SK-N-SH treated with all-trans-retinoic acid at 6 μM for 48 hours (cell line): ENCODE results near the gene NME7.

Experiments used
- ATAC-seq: fragments of 200-7000 bp; cut with Tn5 transposase; 3 replicates; pipeline ENCODE4 v1.9.1; 2020; ENCODE audit warnings: mild to moderate bottlenecking, moderate library complexity
- ARNTL ChIP-seq: fragments of 450-650 bp; formaldehyde crosslinking; IDR thresholded peaks from 2 replicates; pipeline ENCODE4 v1.5.0; 2020; ENCODE audit warnings: low read depth, mild to moderate bottlenecking, moderate library complexity, borderline replicate concordance
- BACH2 ChIP-seq: fragments of 250-450 bp; sonication (Bioruptor Pico); IDR thresholded peaks from 2 replicates; pipeline ENCODE4 v1.9.0; 2021; ENCODE audit warnings: mild to moderate bottlenecking, borderline replicate concordance
- ESRRG ChIP-seq: fragments of 250-450 bp; sonication (Bioruptor Pico); IDR thresholded peaks from 2 replicates; pipeline ENCODE4 v1.6.1; 2021; ENCODE audit warnings: mild to moderate bottlenecking
- GLIS3 ChIP-seq: fragments of 250-450 bp; sonication (Bioruptor Pico); IDR thresholded peaks from 2 replicates; pipeline ENCODE4 v1.5.0; 2020; ENCODE audit warnings: mild to moderate bottlenecking, moderate library complexity
- ISL1 ChIP-seq: fragments of 250-450 bp; sonication (Bioruptor Pico); IDR thresholded peaks from 2 replicates; pipeline ENCODE4 v2.1.2; 2022; ENCODE audit warnings: mild to moderate bottlenecking, moderate library complexity
- OSR1 ChIP-seq: fragments of 250-450 bp; sonication (Bioruptor Pico); IDR thresholded peaks from 2 replicates; pipeline ENCODE4 v1.8.0; 2022; ENCODE audit warnings: moderate library complexity, mild to moderate bottlenecking, inconsistent platforms
- RARB ChIP-seq: fragments of 250-450 bp; sonication (Bioruptor Pico); IDR thresholded peaks from 2 replicates; pipeline ENCODE4 v1.8.0; 2021; ENCODE audit warnings: mild to moderate bottlenecking, moderate library complexity
- SNAI2 ChIP-seq: fragments of 250-450 bp; sonication (Bioruptor Pico); IDR thresholded peaks from 2 replicates; pipeline ENCODE4 v1.5.0; 2020; ENCODE audit warnings: mild to moderate bottlenecking, moderate library complexity
- TCF4 ChIP-seq: fragments of 250-450 bp; sonication (Bioruptor Pico); IDR thresholded peaks from 2 replicates; pipeline ENCODE4 v1.8.0; 2021; ENCODE audit warnings: mild to moderate bottlenecking, moderate library complexity, borderline replicate concordance
- TOX ChIP-seq: fragments of 250-450 bp; sonication (Bioruptor Pico); IDR thresholded peaks from 2 replicates; pipeline ENCODE4 v1.8.0; 2021; ENCODE audit warnings: mild to moderate bottlenecking, moderate library complexity, borderline replicate concordance
- ZC3H10 ChIP-seq: fragments of 250-450 bp; sonication (Bioruptor Pico); IDR thresholded peaks from 2 replicates; pipeline ENCODE4 v1.5.1; 2021; ENCODE audit warnings: mild to moderate bottlenecking, moderate library complexity
- ZFP3 ChIP-seq: fragments of 250-450 bp; sonication (Bioruptor Pico); IDR thresholded peaks from 2 replicates; pipeline ENCODE4 v1.5.0; 2020; ENCODE audit warnings: mild to moderate bottlenecking, moderate library complexity
- ZFP30 ChIP-seq: fragments of 450-650 bp; formaldehyde crosslinking; IDR thresholded peaks from 2 replicates; pipeline ENCODE4 v1.5.0; 2022; ENCODE audit warnings: mild to moderate bottlenecking, moderate library complexity
- ZNF565 ChIP-seq: fragments of 450-650 bp; formaldehyde crosslinking; conservative IDR thresholded peaks from 2 replicates; pipeline ENCODE4 v1.5.0; 2020; ENCODE audit warnings: low read depth, mild to moderate bottlenecking, moderate library complexity
- ZNF8 ChIP-seq: fragments of 450-650 bp; formaldehyde crosslinking; IDR thresholded peaks from 2 replicates; pipeline ENCODE4 v1.5.0; 2020; ENCODE audit warnings: mild to moderate bottlenecking, moderate library complexity
- TF ChIP-seq, protein P1 (sequence below): fragments of 250-450 bp; sonication (Bioruptor Pico); IDR thresholded peaks from 2 replicates; pipeline ENCODE4 v1.8.0; 2021; ENCODE audit warnings: low read depth, mild to moderate bottlenecking, moderate library complexity, borderline replicate concordance
- TF ChIP-seq, protein P2 (sequence below): fragments of 250-450 bp; sonication (Bioruptor Pico); IDR thresholded peaks from 2 replicates; pipeline ENCODE4 v1.5.0; 2020; ENCODE audit warnings: mild to moderate bottlenecking, moderate library complexity
- TF ChIP-seq, protein P3 (sequence below): fragments of 250-450 bp; sonication (Bioruptor Pico); IDR thresholded peaks from 2 replicates; pipeline ENCODE4 v1.5.1; 2021; ENCODE audit warnings: mild to moderate bottlenecking, moderate library complexity
- TF ChIP-seq, protein P4 (sequence below): fragments of 250-450 bp; sonication (Bioruptor Pico); IDR thresholded peaks from 2 replicates; pipeline ENCODE4 v1.5.1; 2020; ENCODE audit warnings: low read depth, mild to moderate bottlenecking, moderate library complexity

NME7 gene

DNA sequence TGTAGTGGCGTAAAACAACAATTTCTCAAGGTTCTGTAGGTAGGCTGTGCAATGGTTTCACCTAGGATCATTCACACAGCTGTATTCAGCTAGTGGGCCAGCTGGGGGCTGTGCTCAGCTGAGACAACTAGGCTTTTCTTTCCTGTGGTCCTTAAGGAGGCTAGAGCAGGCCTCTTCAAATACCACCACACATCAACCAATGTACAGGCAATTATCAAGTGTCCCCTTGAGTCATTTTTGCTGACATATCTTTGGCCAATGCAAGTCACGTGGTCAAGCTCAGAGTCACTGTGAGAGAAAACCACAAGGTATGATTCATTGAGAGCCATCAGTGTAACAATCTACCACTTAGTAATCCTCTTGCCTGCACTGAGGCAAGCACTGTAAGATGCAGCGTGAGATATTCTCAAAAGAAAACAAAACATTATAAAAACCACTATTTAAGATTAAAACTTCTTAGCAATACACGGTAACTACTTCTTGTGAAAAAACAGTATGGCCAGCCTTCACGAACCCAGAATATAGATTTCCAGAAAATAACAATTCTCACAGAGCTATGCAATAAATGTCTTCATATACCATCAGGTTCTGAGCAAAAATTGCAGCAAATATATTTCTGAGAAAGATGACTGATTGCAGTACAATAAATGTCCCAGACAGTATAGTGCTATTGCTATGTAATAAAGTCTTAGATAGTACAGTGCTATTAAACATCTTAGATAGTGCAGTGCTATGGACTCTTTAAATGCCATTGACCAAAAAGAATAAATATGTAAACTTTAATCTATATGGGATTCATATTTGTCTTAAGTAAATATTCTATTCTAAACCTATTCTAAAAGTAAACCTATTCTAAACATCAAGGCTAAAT lies 55.3 kb downstream of the NME7 start:
- peak; percentile 99 for ATAC-seq
- no peak for TF ChIP-seq GLIS3 (CRISPR knock-in tag)
- no peak for TF ChIP-seq SNAI2 (CRISPR knock-in tag)
- peak; percentile 39; the same call in 1 of the 2 replicates for TF ChIP-seq ZC3H10 (CRISPR knock-in tag)
- TF ChIP-seq TOX (CRISPR knock-in tag): peak; percentile 55; the same call in 1 of the 2 replicates

DNA sequence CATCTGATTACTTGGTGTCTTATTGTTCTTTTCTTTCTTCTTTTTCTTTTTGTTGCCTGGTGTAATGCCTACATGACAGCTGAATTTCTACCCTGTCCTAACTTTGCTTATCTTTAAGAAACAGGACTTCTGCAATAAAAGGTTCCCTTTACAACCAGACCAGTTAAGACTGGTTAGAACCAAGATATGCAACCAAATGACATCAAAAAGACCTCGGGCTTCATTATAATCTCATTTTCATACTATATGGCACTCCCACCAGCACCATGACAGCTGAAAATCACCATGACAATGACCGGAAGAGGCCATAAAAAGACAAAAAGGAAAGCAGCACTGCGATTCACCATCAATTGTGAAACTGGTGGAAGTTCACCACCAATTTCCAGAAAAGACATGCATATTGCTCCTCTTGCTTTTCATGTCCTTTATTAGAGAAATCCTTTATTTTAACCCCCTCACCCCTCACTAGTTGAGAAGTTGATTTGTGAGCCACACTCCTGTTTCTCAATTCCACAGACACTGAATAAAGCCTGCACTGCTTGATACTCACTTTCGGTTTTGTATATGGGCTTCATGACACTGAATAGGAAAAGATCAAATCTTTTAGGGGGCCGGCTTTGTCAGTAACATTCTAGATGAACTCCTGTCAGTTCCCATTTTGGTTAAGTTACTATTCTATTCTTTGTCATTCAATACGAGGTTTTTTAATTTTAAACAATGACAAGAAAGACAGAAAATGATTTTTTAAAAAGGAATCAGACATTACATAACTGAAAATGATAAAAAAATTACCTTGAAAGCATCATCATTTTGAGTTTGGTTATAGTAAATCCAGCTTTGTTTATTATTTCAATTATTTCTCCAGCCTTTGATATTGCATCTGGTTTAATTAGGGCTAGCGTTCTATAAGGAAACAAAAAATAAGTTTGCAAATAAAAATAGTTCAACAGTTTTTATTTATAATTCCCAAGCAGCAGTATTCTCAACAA lies 58.1 kb downstream of the NME7 start:
- ATAC-seq: no peak

DNA sequence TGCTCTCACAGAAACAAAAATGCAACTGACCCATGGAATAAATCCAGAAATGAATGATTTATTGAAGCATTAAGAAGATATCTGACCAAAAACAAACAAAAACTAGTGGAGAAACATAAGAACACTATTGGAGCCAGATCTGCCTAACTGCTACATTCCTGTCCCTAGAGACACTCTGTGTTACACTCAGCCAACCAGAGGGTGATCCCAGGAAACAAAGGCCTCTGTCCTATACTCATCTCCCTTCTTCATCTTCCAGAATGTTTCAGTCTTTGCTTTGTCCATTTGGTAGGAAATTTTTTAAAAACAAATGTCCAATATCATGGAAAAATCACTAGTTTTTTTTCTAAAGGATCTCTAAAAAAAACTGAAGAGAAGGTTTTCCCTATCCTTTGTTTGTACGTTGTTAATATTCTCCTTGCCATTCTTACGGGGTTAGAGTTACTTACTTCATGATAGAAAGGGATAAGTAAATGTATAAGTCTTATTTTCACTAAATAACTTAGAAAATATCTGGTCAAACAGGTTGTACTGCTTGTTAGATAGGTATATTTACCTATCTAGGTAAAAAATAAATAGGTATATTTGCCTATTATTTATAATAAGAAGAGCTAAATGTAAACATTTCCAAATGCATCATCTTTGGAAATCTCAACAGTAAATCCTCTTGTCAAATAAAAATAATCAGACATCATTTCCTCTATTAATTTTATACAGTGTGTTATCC lies 59.1 kb downstream of the NME7 start:
- ATAC-seq: no peak
- TF ChIP-seq, protein P1, sequence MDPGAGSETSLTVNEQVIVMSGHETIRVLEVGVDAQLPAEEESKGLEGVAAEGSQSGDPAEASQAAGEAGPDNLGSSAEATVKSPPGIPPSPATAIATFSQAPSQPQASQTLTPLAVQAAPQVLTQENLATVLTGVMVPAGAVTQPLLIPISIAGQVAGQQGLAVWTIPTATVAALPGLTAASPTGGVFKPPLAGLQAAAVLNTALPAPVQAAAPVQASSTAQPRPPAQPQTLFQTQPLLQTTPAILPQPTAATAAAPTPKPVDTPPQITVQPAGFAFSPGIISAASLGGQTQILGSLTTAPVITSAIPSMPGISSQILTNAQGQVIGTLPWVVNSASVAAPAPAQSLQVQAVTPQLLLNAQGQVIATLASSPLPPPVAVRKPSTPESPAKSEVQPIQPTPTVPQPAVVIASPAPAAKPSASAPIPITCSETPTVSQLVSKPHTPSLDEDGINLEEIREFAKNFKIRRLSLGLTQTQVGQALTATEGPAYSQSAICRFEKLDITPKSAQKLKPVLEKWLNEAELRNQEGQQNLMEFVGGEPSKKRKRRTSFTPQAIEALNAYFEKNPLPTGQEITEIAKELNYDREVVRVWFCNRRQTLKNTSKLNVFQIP (CRISPR knock-in tag): no peak
- TF ChIP-seq ZFP3 (no peak), RARB (CRISPR knock-in tag) (no peak), ZNF565 (CRISPR knock-in tag) (no peak), ESRRG (no peak), ZNF8 (CRISPR knock-in tag) (no peak), ZFP30 (CRISPR knock-in tag) (no peak)
- TF ChIP-seq, protein P2, sequence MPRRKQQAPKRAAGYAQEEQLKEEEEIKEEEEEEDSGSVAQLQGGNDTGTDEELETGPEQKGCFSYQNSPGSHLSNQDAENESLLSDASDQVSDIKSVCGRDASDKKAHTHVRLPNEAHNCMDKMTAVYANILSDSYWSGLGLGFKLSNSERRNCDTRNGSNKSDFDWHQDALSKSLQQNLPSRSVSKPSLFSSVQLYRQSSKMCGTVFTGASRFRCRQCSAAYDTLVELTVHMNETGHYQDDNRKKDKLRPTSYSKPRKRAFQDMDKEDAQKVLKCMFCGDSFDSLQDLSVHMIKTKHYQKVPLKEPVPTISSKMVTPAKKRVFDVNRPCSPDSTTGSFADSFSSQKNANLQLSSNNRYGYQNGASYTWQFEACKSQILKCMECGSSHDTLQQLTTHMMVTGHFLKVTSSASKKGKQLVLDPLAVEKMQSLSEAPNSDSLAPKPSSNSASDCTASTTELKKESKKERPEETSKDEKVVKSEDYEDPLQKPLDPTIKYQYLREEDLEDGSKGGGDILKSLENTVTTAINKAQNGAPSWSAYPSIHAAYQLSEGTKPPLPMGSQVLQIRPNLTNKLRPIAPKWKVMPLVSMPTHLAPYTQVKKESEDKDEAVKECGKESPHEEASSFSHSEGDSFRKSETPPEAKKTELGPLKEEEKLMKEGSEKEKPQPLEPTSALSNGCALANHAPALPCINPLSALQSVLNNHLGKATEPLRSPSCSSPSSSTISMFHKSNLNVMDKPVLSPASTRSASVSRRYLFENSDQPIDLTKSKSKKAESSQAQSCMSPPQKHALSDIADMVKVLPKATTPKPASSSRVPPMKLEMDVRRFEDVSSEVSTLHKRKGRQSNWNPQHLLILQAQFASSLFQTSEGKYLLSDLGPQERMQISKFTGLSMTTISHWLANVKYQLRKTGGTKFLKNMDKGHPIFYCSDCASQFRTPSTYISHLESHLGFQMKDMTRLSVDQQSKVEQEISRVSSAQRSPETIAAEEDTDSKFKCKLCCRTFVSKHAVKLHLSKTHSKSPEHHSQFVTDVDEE: no peak
- TF ChIP-seq, protein P3, sequence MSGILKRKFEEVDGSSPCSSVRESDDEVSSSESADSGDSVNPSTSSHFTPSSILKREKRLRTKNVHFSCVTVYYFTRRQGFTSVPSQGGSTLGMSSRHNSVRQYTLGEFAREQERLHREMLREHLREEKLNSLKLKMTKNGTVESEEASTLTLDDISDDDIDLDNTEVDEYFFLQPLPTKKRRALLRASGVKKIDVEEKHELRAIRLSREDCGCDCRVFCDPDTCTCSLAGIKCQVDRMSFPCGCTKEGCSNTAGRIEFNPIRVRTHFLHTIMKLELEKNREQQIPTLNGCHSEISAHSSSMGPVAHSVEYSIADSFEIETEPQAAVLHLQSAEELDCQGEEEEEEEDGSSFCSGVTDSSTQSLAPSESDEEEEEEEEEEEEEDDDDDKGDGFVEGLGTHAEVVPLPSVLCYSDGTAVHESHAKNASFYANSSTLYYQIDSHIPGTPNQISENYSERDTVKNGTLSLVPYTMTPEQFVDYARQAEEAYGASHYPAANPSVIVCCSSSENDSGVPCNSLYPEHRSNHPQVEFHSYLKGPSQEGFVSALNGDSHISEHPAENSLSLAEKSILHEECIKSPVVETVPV (CRISPR knock-in tag): no peak

More for the DNA sequence above, 58.1 kb downstream of the NME7 start:
- TF ChIP-seq, protein P4, sequence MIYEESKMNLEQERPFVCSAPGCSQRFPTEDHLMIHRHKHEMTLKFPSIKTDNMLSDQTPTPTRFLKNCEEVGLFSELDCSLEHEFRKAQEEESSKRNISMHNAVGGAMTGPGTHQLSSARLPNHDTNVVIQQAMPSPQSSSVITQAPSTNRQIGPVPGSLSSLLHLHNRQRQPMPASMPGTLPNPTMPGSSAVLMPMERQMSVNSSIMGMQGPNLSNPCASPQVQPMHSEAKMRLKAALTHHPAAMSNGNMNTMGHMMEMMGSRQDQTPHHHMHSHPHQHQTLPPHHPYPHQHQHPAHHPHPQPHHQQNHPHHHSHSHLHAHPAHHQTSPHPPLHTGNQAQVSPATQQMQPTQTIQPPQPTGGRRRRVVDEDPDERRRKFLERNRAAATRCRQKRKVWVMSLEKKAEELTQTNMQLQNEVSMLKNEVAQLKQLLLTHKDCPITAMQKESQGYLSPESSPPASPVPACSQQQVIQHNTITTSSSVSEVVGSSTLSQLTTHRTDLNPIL (CRISPR knock-in tag): no peak
- no peak for TF ChIP-seq ZNF8 (CRISPR knock-in tag)
- no peak for TF ChIP-seq ZFP30 (CRISPR knock-in tag)
- no peak for TF ChIP-seq TCF4 (CRISPR knock-in tag)
- no peak for TF ChIP-seq ISL1
- no peak for TF ChIP-seq ARNTL (CRISPR knock-in tag)
- TF ChIP-seq, protein P1 (CRISPR knock-in tag): no peak
- no peak for TF ChIP-seq BACH2 (CRISPR knock-in tag)
- TF ChIP-seq RARB (CRISPR knock-in tag): no peak
- no peak for TF ChIP-seq OSR1 (CRISPR knock-in tag)
- TF ChIP-seq, protein P2: no peak
- no peak for TF ChIP-seq GLIS3 (CRISPR knock-in tag)
